ENCODE results near the gene KRTAP12-4.

The KRTAP12-4 gene

GRCh38 chr21:44626262-44626661 is 28.2 kb downstream of the KRTAP12-4 start:
- TF ChIP-seq CTCF (IDR thresholded peaks at IDR 0.05; ENCODE audit: insufficient read depth, low read depth, low read length, missing control alignments): no peak
- no peak overlapping the region for H3K4me3 ChIP-seq (ENCODE audit: low read depth, low read length)
- no peak for DNase-seq (ENCODE audit: low read depth)

GRCh38 chr21:44625756-44626155 is 28.7 kb downstream of the KRTAP12-4 start:
- TF ChIP-seq CTCF (IDR thresholded peaks at IDR 0.05; ENCODE audit: insufficient read depth, low read depth, low read length, missing control alignments): no peak
- DNase-seq (ENCODE audit: low read depth): no peak
- H3K4me3 ChIP-seq (ENCODE audit: low read depth, low read length): no peak overlapping the region

- no peak for TF ChIP-seq CTCF (IDR thresholded peaks at IDR 0.05; ENCODE audit: insufficient read depth, low read depth, low read length, missing control alignments)
- no peak for DNase-seq (ENCODE audit: low read depth)
- H3K4me3 ChIP-seq (ENCODE audit: low read depth, low read length): no peak overlapping the region
These were observed 30.9 kb downstream of the KRTAP12-4 start for GRCh38 chr21:44623575-44623974.

GRCh38 chr21:44619886-44620285 is 34.6 kb downstream of the KRTAP12-4 start:
- DNase-seq (ENCODE audit: low read depth): no peak
- no peak overlapping the region for H3K4me3 ChIP-seq (ENCODE audit: low read depth, low read length)
- no peak for TF ChIP-seq CTCF (IDR thresholded peaks at IDR 0.05; ENCODE audit: insufficient read depth, low read depth, low read length, missing control alignments)

- no peak overlapping the region for H3K4me3 ChIP-seq (ENCODE audit: low read depth, low read length)
- DNase-seq (ENCODE audit: low read depth): no peak
- TF ChIP-seq CTCF (IDR thresholded peaks at IDR 0.05; ENCODE audit: insufficient read depth, low read depth, low read length, missing control alignments): no peak
These were observed 35.5 kb downstream of the KRTAP12-4 start for GRCh38 chr21:44618909-44619308.

- DNase-seq (ENCODE audit: low read depth): peak; percentile 21
- no peak overlapping the region for H3K4me3 ChIP-seq (ENCODE audit: low read depth, low read length)
- TF ChIP-seq CTCF (IDR thresholded peaks at IDR 0.05; ENCODE audit: insufficient read depth, low read depth, low read length, missing control alignments): peak; percentile 13
These were observed 36.0 kb downstream of the KRTAP12-4 start for GRCh38 chr21:44618504-44618903.

GRCh38 chr21:44617071-44617501 is 37.4 kb downstream of the KRTAP12-4 start:
- no peak for DNase-seq (ENCODE audit: low read depth)
- TF ChIP-seq CTCF (IDR thresholded peaks at IDR 0.05; ENCODE audit: insufficient read depth, low read depth, low read length, missing control alignments): no peak
- H3K4me3 ChIP-seq (ENCODE audit: low read depth, low read length): no peak overlapping the region
